Embryonic facial prominence (tissue), 1 donor: Measurements from ENCODE around the gene ASB1.
"Not testable (repeated sequence)": the region's sequence is repeated elsewhere in the genome, so short reads cannot be mapped to it uniquely, and the experiment has no call there.

Experiments
- DNase-seq: peaks from one replicate; pipeline ENCODE4 v3.0.0-alpha.2; 2016; ENCODE audit errors: extremely low spot score

ASB1 gene

DNA sequence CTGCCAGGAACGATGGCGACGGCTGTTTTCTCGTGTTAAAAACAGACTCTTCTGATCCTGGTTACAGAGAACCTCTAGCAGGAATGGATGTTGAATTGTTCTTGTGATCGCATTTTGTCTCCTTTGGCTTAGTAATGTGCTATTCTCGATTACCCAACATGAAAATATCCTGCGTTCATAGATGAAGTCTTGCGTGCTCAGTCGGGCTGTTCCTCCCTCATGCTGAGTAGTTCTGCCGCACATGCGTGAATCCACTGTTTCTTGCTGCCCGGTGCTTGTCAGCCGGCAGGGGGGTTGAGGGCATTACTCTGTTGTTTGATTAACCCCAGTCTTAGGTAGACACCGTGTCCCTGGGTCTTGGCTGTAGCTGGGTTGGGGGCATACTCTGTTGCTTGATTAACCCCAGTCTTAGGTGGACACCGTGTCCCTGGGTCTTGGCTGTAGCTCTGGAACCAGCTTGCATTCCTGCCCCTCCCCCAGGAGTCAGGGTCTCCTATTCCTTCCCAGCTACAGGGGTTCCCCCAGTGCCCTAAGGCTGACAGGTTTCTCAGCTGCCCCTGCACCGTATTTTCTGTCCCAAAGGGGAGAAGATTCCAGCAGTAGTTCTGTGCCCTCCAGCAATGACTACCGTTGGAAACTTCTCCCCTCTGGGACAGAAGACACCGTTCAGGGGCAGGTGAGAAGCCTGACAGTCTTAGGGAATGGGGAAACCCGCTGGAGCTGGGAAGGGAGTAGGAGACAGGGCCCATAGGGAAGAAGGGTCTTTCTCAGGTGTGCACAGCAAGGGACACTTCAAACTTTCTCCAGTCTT, 22.1 kb upstream of the ASB1 start:
- no peak for DNase-seq

DNA sequence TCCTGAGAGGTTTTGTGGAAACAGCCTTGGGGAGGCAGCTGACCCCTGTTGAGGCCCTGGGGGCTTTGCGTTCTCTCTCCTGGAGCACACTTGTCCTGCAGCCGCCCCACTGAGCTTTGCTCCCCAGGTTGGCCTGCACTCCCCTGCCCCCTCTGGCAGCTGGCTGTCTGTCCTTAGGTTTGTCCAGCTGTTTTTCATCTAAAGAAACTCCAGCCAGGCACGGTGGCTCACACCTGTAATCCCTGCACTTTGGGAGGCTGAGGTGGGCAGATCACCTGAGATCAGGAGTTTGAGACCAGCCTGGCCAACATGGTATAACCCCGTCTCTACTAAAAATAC, 21.5 kb upstream of the ASB1 start:
- DNase-seq: not testable (repeated sequence)

DNA sequence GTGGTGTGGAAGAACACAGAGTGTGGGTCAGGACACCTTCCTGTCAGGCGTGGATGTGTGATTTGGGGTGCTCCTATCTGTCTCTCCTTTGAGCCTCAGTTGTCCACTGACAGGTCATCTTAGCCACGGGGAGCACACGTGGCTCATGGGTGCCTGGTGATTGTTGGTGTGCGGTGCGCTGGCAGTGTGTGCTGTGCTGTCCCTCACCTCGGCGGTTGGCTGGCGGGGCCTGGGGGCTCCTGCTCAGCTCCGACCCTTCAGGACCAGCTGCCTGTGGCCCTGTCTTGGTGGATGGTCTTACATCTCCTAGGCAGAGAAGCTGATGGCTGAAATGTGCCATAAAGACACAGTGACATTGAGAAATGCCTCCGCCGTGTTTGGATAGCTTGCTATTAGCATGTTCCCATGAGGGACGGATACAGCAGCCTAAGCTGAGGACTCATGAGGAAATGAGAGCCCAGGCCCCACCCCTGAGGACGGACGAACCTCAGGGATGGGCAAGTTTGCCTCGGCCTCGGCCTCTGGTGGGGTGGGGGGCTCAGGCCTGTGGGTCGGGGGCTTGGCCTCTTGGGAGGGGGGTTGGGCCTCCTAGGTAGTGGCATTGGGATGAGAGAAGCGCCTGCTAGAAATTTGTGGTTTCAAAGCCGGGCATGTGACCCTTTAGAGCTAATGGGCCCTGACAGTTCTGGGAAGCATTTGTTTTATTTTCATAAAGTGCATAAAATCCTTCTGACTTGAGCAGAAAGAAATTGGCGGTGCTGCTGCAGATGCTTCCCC, 20.3 kb upstream of the ASB1 start:
- no peak for DNase-seq

DNA sequence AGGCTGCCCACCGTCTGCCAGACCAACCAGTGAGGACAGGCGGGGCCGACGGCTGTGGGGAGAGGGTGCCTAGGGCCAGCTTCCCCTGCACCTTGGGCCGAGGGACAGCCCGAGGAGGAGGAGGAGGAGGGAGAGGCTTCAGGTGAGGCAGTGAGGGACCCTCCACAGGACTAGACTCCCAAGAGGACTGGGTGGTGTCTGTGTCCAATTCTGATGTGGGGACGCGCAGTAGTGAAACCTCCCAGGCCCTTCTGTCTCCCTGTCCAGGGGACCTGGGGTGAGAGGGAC, 19.8 kb upstream of the ASB1 start:
- DNase-seq: no peak

DNA sequence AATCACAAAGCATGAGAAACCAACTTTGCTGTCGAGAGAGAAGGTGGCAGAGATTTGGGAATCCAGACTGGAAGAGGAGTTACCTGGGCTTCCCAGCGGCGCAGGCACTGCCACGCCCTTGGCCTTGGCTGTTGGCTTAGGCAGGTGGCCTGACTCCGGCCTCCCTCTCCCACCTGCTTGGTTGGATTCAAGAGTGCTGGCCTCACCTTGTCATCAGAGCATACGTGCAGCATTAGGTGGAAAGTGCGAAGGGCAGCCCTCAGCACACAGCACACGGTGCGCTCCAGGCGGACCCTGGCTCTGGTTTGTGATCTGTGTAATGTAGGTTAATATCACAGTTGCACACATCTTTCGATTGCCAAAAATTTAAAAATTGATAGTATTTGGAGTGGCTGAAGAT, 19.2 kb upstream of the ASB1 start:
- no peak for DNase-seq

DNA sequence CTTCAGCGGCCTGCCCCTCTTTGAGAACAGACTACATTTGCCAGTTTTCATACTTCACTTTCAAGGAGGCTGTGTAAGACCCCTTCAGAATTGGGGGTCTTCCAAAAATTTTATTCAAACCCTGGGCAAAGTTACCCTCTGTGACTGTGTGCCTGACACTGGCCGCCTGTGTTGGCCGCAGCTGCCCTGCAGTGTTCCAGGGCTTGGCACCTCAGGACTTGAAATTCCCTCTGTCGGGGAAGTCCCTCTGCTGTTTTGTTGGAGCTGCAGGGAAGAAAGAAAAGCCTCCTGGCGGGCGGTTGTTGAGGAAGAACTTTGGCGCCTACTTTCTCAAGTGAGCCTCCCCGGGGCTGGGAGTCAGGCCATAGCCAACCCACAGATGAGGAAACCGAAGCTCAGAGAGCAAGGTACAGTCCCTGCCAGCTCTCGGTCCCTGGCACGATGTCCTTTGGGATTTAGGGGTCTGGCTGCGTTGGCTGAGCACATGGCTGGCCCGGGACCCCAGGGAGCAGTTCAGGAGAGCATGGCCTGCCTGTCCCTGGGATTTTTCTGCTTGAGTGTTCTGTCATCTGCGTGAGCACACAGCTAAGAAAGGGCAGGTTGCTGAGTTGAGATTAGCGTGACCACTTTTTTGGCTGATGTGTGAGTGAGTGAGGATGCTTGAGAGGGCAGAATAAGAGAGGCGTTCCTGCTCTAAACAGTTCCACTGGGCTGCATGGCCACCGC, 17.9 kb upstream of the ASB1 start:
- DNase-seq: no peak

DNA sequence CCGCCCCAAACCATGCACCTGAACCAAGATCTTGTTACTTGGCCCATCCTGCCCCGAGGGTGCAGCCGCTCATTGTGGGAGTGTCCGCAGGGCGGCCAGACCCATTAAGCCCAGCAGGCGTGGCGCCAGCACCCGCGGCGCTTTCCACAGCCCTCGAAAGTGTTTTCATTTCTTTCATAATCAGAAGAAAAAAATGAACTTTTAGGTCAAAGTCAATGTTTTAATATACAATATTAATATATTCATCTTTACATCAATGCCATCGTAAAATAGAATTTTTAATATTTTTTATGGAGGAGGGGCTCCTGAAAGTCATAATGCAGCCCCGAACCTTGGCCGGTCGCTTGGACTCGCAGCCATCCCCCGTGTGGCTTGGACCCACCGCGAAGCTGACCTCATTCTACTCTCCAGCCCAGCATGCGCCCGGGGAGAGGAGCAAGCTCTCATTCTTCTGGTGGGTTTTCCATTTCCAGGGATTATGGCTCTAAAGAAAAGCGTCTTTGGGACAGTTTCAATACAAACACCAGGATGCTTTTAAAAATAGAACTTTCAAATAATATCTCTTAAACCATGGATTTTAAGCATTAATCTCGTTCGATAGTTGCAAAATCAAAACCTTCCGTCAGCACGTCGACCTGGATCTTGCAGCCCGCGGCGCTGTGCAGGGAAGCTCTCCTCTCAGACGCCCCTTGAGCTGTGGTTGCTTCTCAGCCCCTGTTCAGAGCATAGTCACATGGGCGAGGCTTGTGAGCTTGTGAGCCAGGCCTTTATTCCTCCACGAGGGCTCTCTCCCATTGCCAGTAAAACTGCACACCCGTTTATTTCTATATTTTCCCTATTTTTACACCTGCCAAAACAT, 17.2 kb upstream of the ASB1 start:
- DNase-seq: no peak

DNA sequence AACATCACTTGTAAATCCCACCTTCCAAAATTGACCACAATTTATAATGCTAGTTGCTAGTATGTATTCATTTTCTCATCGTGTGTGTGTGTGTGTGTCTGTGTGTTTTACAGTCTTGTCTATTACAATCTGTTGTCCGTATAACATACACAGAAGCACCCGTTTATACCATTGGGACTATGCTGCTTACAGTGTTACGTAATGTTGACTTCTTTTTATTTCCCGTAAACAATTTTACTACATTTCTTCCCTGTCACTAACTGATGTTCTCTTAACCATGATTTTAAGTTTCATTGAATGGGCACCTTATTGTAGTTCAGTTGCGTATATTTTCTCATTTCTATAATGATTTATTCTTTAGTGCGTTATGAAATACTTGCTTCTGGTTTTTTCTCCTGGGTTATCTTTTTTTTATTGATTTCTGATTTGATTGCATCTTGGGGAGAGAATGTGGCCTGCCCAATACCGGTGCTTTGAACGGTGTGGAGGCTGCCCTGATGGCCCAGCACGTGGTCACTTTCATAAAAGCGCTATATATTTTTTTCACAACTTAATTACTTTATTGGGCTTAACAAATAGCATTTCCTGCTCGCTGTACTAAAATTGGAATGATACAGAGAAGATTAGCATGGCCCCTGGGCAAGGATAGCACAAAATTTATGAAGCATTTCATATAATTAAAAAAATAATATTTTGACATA, 14.5 kb upstream of the ASB1 start:
- no peak for DNase-seq

DNA sequence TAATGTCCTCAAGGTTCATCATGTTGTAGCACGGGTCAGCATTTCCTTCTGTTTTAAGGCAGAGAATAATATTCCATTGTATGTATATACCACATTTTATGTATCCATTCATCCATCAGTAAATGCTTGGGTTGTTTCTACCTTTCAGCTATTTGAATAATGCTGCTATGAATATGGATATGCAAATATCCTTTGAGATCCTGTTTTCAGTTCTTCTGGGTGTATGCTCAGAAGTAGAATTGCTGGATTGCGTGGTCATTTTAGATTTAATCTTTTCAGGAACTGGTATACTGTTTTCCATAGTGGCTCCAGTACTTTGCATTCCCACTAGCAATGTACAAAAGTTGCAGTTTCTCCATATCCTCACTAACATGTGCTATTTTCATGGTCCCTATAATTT, 13.4 kb upstream of the ASB1 start:
- no peak for DNase-seq

DNA sequence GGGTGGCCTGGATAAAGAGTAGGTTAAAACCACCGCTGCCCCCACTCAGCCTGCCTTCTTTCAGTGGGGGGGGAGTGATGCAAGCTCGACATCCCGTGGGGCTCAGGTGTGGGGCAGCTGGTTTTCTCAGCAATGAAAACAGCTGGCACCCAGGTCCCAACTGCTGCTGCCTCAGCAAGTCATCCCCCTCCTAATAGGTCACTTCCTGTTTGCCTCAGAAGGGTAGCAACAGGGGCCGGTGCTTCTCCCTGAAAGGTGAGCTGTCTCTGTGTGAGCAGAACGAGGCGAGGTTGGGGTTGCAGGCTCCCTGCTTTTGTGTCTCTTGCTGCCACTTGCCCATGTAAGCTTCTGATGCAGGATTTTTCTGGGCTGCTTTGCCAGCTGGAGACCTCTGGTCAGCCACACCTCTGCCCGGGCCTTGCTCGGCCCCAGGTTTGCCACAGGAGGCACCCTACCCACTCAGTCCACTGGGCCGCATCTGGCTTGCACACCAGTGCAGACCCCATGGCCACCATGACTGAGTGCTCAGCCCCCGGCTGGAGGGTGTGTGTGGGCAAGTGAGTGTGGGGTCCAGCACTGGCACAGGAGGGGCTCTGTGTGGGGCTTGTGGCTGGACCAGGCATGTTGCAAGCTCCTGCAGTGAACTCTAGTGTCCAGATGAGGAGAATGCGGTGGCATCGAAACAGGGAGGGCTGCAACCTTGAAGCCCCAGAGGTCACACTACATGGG, 11.5 kb upstream of the ASB1 start:
- no peak for DNase-seq

DNA sequence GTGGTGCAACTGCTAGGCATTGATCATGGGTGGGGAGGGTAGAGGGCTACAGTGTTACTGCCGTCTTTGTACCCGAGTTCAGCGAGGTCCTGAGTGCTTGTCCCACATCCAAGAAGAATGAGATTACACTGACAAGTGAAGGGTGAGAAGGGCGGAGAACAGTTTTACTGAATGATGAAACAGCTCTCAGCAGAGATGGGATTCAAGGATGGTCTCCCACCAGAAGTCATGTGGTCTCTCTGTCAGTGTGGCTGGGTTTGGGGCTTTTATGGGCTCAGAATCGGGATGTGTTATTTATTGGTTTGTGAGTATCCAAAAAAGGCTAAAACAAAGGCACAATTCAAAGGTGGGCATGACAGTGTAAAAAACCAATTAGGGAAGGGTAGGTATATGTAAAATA, 10.8 kb upstream of the ASB1 start:
- DNase-seq: no peak

DNA sequence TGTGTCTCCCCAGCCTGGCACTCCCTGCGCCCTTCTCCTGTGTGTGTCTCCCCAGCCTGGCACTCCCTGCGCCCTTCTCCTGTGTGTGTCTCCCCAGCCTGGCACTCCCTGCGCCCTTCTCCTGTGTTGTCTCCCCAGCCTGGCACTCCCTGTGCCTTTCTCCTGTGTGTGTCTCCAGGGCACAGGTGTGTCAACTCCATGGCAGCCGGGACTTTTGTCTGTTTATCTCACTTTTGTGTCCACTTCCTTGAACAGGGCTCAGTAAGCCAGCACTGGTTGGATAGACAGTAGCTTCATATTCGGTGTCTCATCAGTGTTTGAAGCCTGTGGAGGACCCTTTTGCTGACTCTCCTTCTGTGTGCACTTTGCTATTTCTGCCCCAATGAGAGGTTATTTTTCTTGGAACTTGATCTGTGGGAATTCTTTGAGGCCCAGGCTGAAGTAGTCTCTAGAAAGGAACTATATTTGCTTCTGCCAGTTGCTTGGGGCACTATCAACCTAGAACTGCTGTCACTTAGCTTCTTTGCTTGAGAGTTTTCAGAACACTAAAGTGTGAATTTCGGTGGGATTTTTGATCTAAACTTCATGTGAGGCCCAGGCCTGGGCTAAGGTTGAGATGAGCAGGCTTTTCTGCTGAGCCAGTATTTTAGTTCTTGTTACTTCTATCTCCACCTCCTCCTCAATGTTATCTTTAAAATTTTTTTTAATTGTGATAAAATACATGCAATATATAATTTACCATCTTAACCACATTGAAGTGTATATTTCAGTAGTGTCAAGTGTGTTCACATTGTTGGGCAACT, 8.3 kb upstream of the ASB1 start:
- DNase-seq: no peak

DNA sequence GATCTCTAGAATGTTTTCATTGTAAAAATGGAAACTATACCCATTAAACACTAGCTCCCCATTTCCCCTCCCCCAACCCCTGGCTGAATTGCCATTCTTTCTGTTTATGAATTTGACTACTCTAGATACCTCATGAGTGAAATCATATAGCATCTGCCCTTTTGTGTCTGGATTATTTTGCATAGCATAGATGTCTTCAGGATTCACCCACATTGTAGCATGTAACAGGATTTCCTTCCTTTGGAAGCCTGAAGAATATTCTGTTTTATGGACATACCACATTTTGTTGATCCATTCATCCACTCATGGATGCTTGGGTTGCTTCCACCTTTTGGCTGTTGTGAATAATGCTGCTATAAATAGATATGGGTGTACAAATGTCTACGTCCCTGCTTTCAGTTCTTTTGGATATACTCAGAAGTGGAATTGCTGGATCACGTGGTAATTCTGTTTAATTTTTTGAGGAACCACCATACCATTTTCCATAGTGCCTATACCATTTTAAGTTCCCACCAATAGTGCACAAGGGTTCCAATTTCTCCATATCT, 7.7 kb upstream of the ASB1 start:
- no peak for DNase-seq

DNA sequence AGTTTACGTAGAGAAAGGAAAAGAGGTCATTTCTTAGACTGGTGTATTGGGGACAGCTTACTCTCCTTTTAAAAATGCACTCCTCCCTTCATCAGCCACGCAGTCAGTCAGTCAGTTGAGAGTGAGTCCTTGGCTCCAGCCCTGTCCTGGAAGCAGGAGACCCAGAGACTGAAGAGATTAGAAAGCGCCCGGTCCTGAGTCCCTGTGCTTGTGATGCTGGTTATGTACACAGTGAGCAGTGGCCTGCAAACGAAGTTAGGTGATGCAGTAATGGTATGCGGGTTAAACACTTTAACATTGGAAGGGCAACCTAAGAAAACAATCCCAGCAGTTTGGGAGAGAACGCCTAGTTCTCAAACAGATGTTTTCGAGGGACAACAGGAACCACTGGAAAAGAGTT, 6.3 kb upstream of the ASB1 start:
- no peak for DNase-seq

DNA sequence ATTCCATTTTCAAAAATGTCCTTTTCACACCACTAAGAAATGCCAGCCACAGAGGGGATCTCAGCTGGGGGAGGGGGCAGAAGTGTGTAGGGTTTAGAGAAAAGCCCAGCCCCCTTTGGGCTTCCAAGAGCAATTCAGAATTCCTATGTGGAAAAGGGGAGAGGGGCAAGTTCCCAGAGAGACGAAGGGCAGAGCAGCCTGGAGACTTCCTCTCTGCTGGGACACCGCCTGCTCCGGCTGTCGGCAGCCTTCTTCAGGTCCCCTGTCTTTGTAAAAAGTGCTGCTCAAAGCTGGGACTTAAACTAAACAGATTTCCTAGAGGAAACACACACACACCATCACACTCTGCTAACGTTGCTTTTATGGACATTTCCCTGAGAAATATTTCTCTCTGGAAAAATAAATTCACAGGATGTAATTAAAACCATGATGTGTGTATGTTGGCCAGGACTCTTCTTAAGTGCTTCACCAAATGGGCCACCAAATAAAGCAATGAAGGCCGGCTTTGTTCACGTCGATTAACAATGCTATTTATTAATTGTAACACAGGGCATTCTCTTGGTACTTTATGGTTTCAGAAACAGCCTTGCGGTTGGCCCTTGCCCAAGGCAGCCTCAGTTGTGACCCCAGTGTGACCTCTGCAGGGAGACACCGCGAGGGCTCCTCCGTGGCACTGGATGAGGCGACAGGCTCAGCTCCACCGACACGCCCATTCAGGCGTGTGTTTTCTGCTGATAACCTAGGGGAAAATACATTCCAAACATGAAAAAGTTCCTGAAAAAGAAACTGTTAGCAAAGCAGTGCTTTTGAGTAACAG, 5.6 kb upstream of the ASB1 start:
- no peak for DNase-seq

DNA sequence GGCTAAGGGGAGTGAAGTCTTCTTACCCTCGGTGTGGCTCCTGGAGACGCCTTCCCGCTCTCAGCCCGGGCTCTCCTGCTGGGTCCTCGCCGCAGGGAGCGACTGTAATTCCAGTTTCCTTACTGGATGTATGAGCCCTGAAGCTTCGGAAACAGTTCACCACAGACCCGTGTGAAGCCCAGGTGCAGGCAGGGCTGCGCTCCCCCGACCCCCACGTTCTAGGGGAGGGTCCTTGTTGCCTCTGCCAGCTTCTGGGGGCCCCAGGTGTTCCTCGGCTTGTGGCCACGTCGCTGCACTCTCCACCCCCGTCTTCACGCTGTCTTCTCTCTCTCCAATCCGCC, 5.1 kb upstream of the ASB1 start:
- DNase-seq: no peak

DNA sequence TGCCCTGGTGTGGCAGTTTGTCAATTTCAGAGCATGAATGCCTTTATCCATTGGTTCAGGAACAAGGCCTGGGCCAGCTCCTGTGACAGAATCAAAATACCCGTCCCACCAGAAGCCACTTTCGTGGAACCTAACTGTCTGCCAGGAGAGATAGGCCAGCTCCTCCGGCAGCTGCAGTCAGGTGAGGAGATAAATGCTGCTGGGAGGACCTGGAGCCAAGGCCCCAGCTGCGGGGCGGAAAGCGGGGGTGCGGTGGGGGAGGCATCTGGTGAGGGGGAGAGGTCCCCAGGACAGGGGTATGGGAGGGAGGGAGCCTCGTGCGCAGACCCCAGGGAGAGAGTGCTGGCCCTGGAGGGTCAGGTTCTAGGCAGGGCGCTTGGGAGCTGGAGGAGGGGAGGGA, 4.4 kb upstream of the ASB1 start:
- DNase-seq: no peak

DNA sequence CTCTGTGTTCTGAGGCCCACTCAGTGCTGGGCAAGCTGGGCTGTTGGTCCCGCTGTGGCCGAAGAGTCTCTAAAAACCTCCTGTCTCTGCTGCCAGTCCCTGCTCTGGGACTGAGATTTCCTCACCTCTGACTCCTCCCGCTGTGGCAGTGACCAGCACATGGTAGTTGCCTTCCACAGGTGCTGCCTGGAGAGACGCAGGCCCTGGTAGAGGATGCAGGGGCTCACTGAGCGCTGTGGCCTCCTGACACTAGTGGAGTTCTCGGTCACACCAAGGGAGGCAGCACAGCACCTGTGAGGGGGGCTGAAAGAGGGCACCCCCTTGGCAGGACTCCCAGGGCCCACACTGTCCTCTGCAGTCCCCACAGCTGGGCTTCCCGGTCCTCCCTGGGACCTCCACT, 3.8 kb upstream of the ASB1 start:
- no peak for DNase-seq
